ENCODE data around the gene TNRC6B.

The TNRC6B gene

GRCh38 chr22:40241200-40241763, 63.6 kb downstream of the TNRC6B start:
- peak; percentile 28 for DNase-seq

GRCh38 chr22:40243891-40244290, 66.2 kb downstream of the TNRC6B start:
- DNase-seq: peak; percentile 36

- DNase-seq: no peak
Observed at GRCh38 chr22:40244586-40244985, 66.9 kb downstream of the TNRC6B start.

- peak; percentile 71 for DNase-seq
Observed at GRCh38 chr22:40247976-40248375, 70.3 kb downstream of the TNRC6B start.

GRCh38 chr22:40249286-40249685, 71.6 kb downstream of the TNRC6B start:
- DNase-seq: no peak

- DNase-seq: no peak
Observed at GRCh38 chr22:40250608-40251007, 72.9 kb downstream of the TNRC6B start.

- no peak for DNase-seq
Observed at GRCh38 chr22:40251106-40251505, 73.4 kb downstream of the TNRC6B start.

GRCh38 chr22:40252146-40252545, 74.4 kb downstream of the TNRC6B start:
- no peak for DNase-seq

GRCh38 chr22:40256516-40256915, 78.8 kb downstream of the TNRC6B start:
- no peak for DNase-seq

GRCh38 chr22:40258017-40258416, 80.3 kb downstream of the TNRC6B start:
- no peak for DNase-seq

- peak; percentile 43 for DNase-seq
Observed at GRCh38 chr22:40258501-40258915, 80.8 kb downstream of the TNRC6B start.

GRCh38 chr22:40261783-40262182, 84.1 kb downstream of the TNRC6B start:
- no peak for DNase-seq

GRCh38 chr22:40263191-40263590, 85.5 kb downstream of the TNRC6B start:
- DNase-seq: peak; percentile 41

- DNase-seq: no peak
Observed at GRCh38 chr22:40265783-40266182, 88.1 kb downstream of the TNRC6B start.

GRCh38 chr22:40270031-40270430, 92.3 kb downstream of the TNRC6B start:
- no peak for DNase-seq

- DNase-seq: no peak
Observed at GRCh38 chr22:40270748-40271373, 93.1 kb downstream of the TNRC6B start.

- no peak for DNase-seq
Observed at GRCh38 chr22:40271440-40271839, 93.7 kb downstream of the TNRC6B start.

- DNase-seq: no peak
Observed at GRCh38 chr22:40273319-40273718, 95.6 kb downstream of the TNRC6B start.

- DNase-seq: no peak
Observed at GRCh38 chr22:40276996-40277823, 99.5 kb downstream of the TNRC6B start.

- DNase-seq: no peak
Observed at GRCh38 chr22:40279017-40279416, 101.3 kb downstream of the TNRC6B start.

- DNase-seq: no peak
Observed at GRCh38 chr22:40281717-40282116, 104.0 kb downstream of the TNRC6B start.

- no peak for DNase-seq
Observed at GRCh38 chr22:40285513-40285912, 107.8 kb downstream of the TNRC6B start.

GRCh38 chr22:40289991-40290459, 112.3 kb downstream of the TNRC6B start:
- DNase-seq: peak; percentile 82

GRCh38 chr22:40290516-40290915, 112.8 kb downstream of the TNRC6B start:
- DNase-seq: no peak
